ENCODE data around the gene SESN2.

Gene SESN2

DNA sequence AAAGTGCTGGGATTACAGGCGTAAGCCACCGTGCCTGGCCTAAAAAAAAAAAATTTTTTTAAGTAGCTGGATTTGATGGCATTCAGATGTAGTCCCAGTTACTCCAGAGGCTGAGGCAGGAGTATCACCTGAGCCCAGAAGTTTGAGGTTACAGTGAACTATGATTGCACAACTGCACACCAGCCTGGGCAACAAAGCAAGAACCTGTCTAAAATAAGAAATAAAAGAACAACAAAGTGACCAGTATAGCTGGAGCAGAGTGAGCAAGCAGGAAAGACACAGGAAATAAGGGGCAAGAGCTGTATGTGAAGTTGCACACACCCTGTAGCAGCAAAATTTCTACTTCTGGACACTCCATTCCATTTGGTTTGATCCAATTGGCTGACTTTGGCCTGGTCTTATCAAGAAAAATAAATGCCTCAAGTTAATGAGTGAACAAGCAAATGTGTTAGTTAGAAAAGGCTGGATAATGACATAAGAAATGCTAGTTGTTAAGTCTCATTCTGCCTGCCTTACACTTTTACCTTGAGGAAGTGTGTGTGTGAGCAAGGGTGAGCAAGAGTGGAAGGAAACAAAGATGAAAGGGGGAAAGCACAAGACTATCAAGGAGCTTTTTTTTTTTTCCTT is 15.5 kb upstream of the SESN2 start:
- TF ChIP-seq ZNF274 (IDR thresholded peaks at IDR 0.05; ENCODE audit: low read depth, low read length) (no peak), YY1 (IDR thresholded peaks at IDR 0.05; ENCODE audit: insufficient read depth, insufficient read length) (no peak), SUZ12 (IDR thresholded peaks at IDR 0.05; ENCODE audit: extremely low read depth, insufficient read depth, insufficient read length) (no peak)
- H3K9me3 ChIP-seq (ENCODE audit: insufficient read depth, low read length), result no peaks in the 10 kb centered on the region
- no peak overlapping the region for H3K4me3 ChIP-seq (ENCODE audit: insufficient read length, low read depth)
- peaks cover 14% of the 10 kb centered on the region for H3K36me3 ChIP-seq (ENCODE audit: insufficient read depth, insufficient read length, low read length)
- H3K9ac ChIP-seq (ENCODE audit: insufficient read length, low read depth), result no peak overlapping the region
- H3K27me3 ChIP-seq (ENCODE audit: insufficient read depth, insufficient read length), result no peaks in the 10 kb centered on the region
- no peak for DNase-seq (ENCODE audit: low read depth, low spot score)
- H3K4me1 ChIP-seq (ENCODE audit: insufficient read depth, insufficient read length), result peaks cover 5% of the 10 kb centered on the region

DNA sequence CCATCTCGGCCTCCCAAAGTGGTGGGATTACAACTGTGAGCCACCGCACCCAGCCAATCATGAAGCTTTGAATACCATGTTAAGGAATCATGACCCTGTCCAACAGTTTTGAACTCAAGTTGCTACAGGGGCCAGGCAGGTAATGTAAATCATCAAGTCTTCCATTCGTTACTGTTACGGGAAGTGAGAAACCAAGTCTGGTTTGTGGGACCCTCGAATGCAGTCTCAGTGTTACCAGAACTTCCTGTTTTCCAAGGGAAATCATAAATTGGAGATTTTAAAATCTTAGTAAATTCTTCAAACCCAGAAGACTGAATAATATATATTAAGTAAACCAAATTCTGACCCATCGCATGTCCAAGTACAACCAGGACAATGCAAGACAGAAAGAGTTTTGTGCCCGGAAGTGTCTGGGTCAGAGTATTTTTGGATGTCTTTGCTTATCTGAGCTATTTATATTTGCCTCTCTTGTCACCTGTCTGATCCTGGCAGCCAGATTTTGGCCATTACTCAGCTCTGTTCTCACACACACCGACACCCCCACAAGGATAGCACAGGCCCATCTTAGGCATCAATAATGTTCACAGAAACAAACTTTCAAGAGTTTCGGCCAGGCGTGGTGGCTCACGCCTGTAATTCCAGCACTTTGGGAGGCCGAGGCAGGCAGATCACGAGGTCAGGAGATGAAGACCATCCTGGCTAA is 14.6 kb upstream of the SESN2 start:
- no peak for DNase-seq (ENCODE audit: low read depth, low spot score)
- no peak for TF ChIP-seq YY1 (IDR thresholded peaks at IDR 0.05; ENCODE audit: insufficient read depth, insufficient read length)
- TF ChIP-seq SUZ12 (IDR thresholded peaks at IDR 0.05; ENCODE audit: extremely low read depth, insufficient read depth, insufficient read length), result no peak
- H3K9ac ChIP-seq (ENCODE audit: insufficient read length, low read depth), result no peak overlapping the region
- H3K9me3 ChIP-seq (ENCODE audit: insufficient read depth, low read length), result no peaks in the 10 kb centered on the region
- no peaks in the 10 kb centered on the region for H3K27me3 ChIP-seq (ENCODE audit: insufficient read depth, insufficient read length)
- peaks cover 10% of the 10 kb centered on the region for H3K36me3 ChIP-seq (ENCODE audit: insufficient read depth, insufficient read length, low read length)
- no peak overlapping the region for H3K4me3 ChIP-seq (ENCODE audit: insufficient read length, low read depth)
- peaks cover 14% of the 10 kb centered on the region for H3K4me1 ChIP-seq (ENCODE audit: insufficient read depth, insufficient read length)

DNA sequence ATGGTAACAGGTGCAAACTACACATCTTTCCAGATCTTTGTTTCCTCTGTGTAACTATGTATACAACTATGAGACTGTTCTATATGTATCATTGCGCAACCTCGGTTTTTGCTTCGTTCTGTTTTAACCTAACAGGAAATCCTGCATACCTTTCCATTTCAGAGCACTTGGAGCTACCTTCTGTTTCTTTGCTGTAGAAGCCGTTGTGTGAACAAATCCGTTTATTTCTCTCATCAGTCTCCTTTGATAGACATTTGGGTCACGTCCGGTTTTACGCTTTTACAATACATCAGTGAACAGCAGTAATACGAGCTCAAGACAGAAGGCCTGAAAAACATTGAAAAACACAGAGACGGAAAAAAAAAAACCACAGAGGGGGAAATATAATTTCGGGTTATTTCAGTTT is 12.9 kb upstream of the SESN2 start:
- no peaks in the 10 kb centered on the region for H3K9me3 ChIP-seq (ENCODE audit: insufficient read depth, low read length)
- H3K4me1 ChIP-seq (ENCODE audit: insufficient read depth, insufficient read length), result peaks cover 17% of the 10 kb centered on the region
- DNase-seq (ENCODE audit: low read depth, low spot score), result no peak
- no peak for TF ChIP-seq YY1 (IDR thresholded peaks at IDR 0.05; ENCODE audit: insufficient read depth, insufficient read length)
- TF ChIP-seq ZNF274 (IDR thresholded peaks at IDR 0.05; ENCODE audit: low read depth, low read length), result no peak
- TF ChIP-seq SUZ12 (IDR thresholded peaks at IDR 0.05; ENCODE audit: extremely low read depth, insufficient read depth, insufficient read length), result no peak
- no peaks in the 10 kb centered on the region for H3K27me3 ChIP-seq (ENCODE audit: insufficient read depth, insufficient read length)
- H3K9ac ChIP-seq (ENCODE audit: insufficient read length, low read depth), result peak overlapping the region; percentile 37
- peaks cover 5% of the 10 kb centered on the region for H3K36me3 ChIP-seq (ENCODE audit: insufficient read depth, insufficient read length, low read length)
- peak overlapping the region; percentile 48 for H3K4me3 ChIP-seq (ENCODE audit: insufficient read length, low read depth)

DNA sequence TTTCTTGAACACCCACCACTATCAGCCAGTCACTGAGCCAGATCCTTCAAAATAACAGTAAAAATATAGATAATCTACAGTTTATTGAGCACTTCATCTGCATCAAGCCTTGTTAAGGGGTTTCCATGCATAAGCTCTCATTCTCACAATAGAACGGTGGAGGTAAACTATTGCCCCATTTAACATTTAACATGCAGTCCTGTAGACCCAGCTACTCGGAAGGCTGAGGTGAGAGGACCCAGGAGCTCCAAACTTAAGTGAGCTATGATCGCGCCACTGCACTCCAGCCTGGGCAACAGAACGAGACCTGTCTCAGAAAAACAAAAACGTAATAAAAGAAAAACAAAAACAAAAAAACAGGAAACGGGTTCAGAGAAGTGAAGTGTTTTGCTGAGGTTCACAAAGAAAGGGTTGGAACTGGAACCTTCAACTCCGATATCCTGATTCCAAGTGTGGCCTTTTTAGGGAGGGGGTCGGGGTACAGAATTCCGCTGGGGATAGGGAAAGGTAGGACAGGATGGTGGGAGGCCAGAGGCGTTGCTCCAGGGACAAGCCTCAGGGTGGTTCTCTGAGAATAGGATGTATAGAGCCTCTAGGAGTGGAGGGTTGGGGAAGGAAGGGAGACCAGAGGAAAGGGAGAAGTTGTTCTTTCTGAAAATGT is 11.6 kb upstream of the SESN2 start:
- TF ChIP-seq SUZ12 (IDR thresholded peaks at IDR 0.05; ENCODE audit: extremely low read depth, insufficient read depth, insufficient read length) (no peak), YY1 (IDR thresholded peaks at IDR 0.05; ENCODE audit: insufficient read depth, insufficient read length) (no peak), ZNF274 (IDR thresholded peaks at IDR 0.05; ENCODE audit: low read depth, low read length) (no peak)
- Histone ChIP-seq H3K4me1 (ENCODE audit: insufficient read depth, insufficient read length) (peaks cover 17% of the 10 kb centered on the region), H3K9me3 (ENCODE audit: insufficient read depth, low read length) (no peaks in the 10 kb centered on the region), H3K9ac (ENCODE audit: insufficient read length, low read depth) (peak overlapping the region; percentile 21), H3K4me3 (ENCODE audit: insufficient read length, low read depth) (no peak overlapping the region), H3K27me3 (ENCODE audit: insufficient read depth, insufficient read length) (no peaks in the 10 kb centered on the region), H3K36me3 (ENCODE audit: insufficient read depth, insufficient read length, low read length) (peaks cover 3% of the 10 kb centered on the region)
- DNase-seq (ENCODE audit: low read depth, low spot score), result no peak

DNA sequence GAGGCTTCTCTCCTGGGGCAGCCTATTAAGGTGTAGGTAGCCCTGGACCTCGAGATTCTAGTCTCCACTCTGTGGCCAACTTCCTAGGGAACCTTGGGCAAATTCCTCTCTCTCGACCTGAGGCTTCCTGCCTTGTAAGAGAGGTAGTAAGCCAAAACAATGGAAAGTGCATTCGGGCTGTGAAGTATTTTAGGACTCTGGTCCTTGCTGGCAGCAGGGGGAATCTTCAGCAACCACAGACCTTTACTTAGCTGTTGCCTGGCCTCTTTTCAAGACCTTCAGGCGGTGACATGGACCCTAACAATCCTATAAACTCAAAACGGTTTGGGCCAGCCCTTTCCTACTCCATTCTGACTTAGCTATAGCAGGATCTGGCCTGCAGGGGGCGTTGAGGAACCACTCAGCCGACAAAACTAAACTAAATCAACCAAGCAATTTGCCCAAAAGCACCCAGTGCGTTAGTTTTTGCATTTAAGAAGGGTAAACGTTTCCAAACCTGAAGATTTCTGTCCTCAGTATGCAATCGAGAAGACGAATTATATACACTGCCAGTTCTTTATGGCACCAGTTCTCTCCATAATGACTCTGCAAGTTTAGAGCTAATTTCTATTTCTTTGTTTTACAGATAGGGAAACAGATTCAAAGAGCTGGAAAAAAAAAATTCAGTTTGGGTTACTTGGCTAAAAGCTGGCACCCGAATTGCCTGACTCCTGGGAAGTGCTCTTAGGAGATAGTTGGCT is 10.9 kb upstream of the SESN2 start:
- no peaks in the 10 kb centered on the region for H3K9me3 ChIP-seq (ENCODE audit: insufficient read depth, low read length)
- no peak overlapping the region for H3K4me3 ChIP-seq (ENCODE audit: insufficient read length, low read depth)
- TF ChIP-seq SUZ12 (IDR thresholded peaks at IDR 0.05; ENCODE audit: extremely low read depth, insufficient read depth, insufficient read length), result no peak
- TF ChIP-seq ZNF274 (IDR thresholded peaks at IDR 0.05; ENCODE audit: low read depth, low read length), result no peak
- no peak for TF ChIP-seq YY1 (IDR thresholded peaks at IDR 0.05; ENCODE audit: insufficient read depth, insufficient read length)
- peaks cover 17% of the 10 kb centered on the region for H3K4me1 ChIP-seq (ENCODE audit: insufficient read depth, insufficient read length)
- peak overlapping the region; percentile 21 for H3K9ac ChIP-seq (ENCODE audit: insufficient read length, low read depth)
- no peaks in the 10 kb centered on the region for H3K27me3 ChIP-seq (ENCODE audit: insufficient read depth, insufficient read length)
- H3K36me3 ChIP-seq (ENCODE audit: insufficient read depth, insufficient read length, low read length), result peaks cover 3% of the 10 kb centered on the region
- no peak for DNase-seq (ENCODE audit: low read depth, low spot score)

DNA sequence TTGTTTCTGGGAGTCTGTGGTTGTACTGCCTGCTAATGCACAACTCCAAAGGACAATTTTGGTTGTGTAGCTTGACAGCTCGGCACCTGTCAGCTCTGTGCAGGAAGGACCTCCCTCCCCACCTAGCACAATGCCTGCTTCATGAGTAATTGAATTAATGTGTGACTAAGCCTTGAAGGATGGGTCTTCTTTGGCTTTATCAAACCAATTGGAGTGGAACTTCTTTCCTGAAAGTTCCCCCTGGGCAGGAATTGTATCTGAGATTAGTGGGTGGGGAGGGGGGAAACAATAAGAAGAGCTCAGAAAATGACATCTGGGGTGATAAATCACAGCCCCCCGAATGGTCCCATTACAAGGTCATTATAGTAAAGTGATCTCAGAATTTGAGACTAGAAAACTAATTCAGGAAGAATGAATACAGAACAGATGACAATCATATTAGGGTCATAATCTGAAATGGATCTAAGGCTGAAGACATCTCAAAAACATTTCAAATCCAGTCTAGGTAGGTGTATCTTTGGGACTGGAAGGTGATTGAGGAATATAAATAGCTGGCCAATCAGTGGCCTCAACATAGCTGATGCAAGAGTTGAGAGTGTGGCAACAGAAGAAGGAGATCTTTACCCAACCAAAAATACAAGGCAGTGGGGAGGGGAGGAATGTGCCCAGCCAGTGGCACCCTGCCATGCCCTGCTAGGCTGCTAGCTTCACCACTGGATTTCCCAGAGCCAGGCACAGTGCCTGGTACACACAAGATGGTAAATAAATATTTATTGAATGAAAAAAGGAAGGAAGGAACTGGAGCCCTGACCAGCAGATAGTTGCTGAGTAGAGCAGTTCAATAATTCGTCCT is 10.1 kb upstream of the SESN2 start:
- Histone ChIP-seq H3K9me3 (ENCODE audit: insufficient read depth, low read length) (no peaks in the 10 kb centered on the region), H3K4me1 (ENCODE audit: insufficient read depth, insufficient read length) (peaks cover 17% of the 10 kb centered on the region), H3K4me3 (ENCODE audit: insufficient read length, low read depth) (no peak overlapping the region), H3K27me3 (ENCODE audit: insufficient read depth, insufficient read length) (no peaks in the 10 kb centered on the region), H3K36me3 (ENCODE audit: insufficient read depth, insufficient read length, low read length) (peaks cover 3% of the 10 kb centered on the region), H3K9ac (ENCODE audit: insufficient read length, low read depth) (peak overlapping the region; percentile 21)
- TF ChIP-seq YY1 (IDR thresholded peaks at IDR 0.05; ENCODE audit: insufficient read depth, insufficient read length) (no peak), SUZ12 (IDR thresholded peaks at IDR 0.05; ENCODE audit: extremely low read depth, insufficient read depth, insufficient read length) (no peak), ZNF274 (IDR thresholded peaks at IDR 0.05; ENCODE audit: low read depth, low read length) (no peak)
- no peak for DNase-seq (ENCODE audit: low read depth, low spot score)
